ENCODE data around the gene LPO. TPM values are rescaled to one million over a fixed set of nuclear protein-coding genes. Genes with fewer than 3 reads are reported as not detected.

The LPO gene
- total RNA-seq, 1 experiment from 2014 or later = not detected

DNA sequence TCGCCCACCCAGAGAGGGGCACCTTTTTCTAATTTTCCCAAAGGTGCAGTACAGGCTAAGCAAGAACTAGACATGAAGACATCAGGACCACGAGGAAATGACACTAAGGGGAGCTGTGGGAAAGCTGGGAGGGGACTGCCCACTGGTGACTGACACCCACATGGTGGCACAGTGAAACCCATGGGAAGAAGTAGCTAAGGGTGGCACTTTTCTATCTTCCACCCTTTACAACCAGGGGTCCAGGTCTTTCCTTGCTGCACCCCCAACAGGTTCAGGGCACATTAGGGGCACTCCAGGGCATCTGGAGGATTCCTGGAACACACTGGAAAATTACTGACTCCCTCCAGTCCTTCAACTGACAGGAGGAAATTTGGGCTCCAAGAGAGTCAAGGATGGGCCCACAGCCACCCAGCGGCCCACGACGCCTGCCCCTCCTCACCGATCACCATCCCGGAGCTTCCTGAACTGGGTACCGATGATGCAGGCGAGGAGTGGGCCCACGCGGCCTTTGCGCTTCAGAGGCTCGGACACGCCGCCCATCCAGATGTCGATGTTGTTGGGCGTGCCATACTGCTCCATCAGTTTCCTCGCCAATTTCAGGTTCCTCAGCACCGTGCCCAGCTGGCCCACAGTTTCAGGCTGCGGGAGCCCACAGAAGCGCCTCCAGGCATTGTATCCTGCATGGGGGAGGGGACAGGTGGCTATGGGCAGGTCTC, 33.0 kb downstream of the LPO start:
- no peaks in the 10 kb centered on the region for H3K36me3 ChIP-seq (ENCODE audit: control insufficient read depth, insufficient read depth, low read length)
- ChIA-PET CTCF (no interaction called here), POLR2A (no interaction called here)
- H3K4me3 ChIP-seq (ENCODE audit: low read depth in 2 of 2, low read length in 2 of 2) = no peak overlapping the region
- intact Hi-C loops (cut with micrococcal nuclease; ENCODE audit: unreplicated experiment) (no loop called here), in situ Hi-C loops (cut with HindIII; ENCODE audit: low pct_unique_long_range_greater_than_20kb, low sequenced_read_pairs) (no loop called here)
- H3K9me3 ChIP-seq (ENCODE audit: control insufficient read depth, insufficient read depth, low read depth, low read length) = no peaks in the 10 kb centered on the region
- TF ChIP-seq, protein P1, sequence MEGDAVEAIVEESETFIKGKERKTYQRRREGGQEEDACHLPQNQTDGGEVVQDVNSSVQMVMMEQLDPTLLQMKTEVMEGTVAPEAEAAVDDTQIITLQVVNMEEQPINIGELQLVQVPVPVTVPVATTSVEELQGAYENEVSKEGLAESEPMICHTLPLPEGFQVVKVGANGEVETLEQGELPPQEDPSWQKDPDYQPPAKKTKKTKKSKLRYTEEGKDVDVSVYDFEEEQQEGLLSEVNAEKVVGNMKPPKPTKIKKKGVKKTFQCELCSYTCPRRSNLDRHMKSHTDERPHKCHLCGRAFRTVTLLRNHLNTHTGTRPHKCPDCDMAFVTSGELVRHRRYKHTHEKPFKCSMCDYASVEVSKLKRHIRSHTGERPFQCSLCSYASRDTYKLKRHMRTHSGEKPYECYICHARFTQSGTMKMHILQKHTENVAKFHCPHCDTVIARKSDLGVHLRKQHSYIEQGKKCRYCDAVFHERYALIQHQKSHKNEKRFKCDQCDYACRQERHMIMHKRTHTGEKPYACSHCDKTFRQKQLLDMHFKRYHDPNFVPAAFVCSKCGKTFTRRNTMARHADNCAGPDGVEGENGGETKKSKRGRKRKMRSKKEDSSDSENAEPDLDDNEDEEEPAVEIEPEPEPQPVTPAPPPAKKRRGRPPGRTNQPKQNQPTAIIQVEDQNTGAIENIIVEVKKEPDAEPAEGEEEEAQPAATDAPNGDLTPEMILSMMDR (IDR thresholded peaks at IDR 0.05) = no peak
- TF ChIP-seq POLR2AphosphoS5 (IDR thresholded peaks at IDR 0.05; ENCODE audit: low read depth, low read length) (no peak), SIN3A (IDR thresholded peaks at IDR 0.05; ENCODE audit: borderline replicate concordance, insufficient read depth, low read depth, low read length) (no peak)
- TF ChIP-seq, protein P2, sequence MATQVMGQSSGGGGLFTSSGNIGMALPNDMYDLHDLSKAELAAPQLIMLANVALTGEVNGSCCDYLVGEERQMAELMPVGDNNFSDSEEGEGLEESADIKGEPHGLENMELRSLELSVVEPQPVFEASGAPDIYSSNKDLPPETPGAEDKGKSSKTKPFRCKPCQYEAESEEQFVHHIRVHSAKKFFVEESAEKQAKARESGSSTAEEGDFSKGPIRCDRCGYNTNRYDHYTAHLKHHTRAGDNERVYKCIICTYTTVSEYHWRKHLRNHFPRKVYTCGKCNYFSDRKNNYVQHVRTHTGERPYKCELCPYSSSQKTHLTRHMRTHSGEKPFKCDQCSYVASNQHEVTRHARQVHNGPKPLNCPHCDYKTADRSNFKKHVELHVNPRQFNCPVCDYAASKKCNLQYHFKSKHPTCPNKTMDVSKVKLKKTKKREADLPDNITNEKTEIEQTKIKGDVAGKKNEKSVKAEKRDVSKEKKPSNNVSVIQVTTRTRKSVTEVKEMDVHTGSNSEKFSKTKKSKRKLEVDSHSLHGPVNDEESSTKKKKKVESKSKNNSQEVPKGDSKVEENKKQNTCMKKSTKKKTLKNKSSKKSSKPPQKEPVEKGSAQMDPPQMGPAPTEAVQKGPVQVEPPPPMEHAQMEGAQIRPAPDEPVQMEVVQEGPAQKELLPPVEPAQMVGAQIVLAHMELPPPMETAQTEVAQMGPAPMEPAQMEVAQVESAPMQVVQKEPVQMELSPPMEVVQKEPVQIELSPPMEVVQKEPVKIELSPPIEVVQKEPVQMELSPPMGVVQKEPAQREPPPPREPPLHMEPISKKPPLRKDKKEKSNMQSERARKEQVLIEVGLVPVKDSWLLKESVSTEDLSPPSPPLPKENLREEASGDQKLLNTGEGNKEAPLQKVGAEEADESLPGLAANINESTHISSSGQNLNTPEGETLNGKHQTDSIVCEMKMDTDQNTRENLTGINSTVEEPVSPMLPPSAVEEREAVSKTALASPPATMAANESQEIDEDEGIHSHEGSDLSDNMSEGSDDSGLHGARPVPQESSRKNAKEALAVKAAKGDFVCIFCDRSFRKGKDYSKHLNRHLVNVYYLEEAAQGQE (IDR thresholded peaks at IDR 0.05; ENCODE audit: insufficient read depth in 1 of 2, low read depth in 2 of 2, low read length in 1 of 2) = no peak
- no peak for DNase-seq (ENCODE audit: low read depth, low spot score)
- no peak overlapping the region for H3K27ac ChIP-seq (ENCODE audit: low read length)
- no peaks in the 10 kb centered on the region for H3K27me3 ChIP-seq (ENCODE audit: control insufficient read depth, insufficient read depth, low read length)
- no peak for ATAC-seq
- no peaks in the 10 kb centered on the region for H3K4me1 ChIP-seq (ENCODE audit: control insufficient read depth, insufficient read depth, low read length)
- no TSS peak for BruUV-seq (replicated peaks)

DNA sequence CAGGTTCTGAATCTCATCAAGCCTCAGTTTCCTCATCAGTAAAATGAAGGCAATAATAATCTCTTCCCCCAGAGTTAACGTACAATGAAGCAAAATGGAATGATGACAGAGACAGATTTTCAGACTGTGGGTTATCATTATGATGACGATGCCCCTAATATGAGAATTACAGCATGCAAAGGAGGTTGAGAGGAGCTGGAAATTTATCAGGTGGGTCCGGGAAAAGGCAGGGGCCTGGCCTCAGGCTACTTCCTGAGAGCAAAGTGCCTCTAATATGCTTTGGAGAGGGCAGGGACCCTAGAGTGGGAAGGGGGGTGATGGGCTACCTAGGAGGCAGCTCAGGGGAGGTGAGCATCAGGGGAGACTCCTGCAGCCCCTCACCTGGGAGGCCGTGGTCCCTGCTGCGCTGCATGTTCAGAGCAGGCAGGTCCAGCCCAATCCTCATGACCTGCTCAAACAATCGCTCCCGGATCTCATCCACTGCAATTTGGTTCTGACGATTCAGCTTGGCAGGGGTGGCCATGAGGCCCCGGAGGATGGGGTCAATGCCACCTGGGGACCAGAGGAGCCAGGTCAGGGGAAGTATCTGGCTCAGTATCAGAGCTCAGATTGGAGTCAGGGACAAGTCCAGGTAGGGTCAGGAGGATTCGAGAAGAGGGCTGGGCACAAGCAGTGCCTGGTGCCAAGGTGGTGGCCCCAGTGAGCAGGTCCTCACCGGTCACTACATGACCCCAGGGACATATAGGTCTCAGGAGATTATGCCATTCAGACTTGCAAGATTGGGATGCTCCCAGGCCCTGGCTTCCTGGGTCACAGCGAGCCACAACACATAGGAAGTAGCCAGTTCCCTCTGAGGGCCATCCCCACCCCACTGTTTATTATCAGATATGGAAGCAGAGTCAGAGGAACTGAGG, 34.2 kb downstream of the LPO start:
- TF ChIP-seq TCF7L2 (IDR thresholded peaks at IDR 0.05; ENCODE audit: low read depth, low read length) = no peak
- TF ChIP-seq SIN3A (IDR thresholded peaks at IDR 0.05; ENCODE audit: borderline replicate concordance, insufficient read depth, low read depth, low read length) = no peak
- TF ChIP-seq, protein P1 (IDR thresholded peaks at IDR 0.05) = no peak
- TF ChIP-seq POLR2AphosphoS5 (IDR thresholded peaks at IDR 0.05; ENCODE audit: low read depth, low read length) = no peak
- TF ChIP-seq, protein P2 (IDR thresholded peaks at IDR 0.05; ENCODE audit: insufficient read depth in 1 of 2, low read depth in 2 of 2, low read length in 1 of 2) = no peak
- Histone ChIP-seq H3K4me3 (ENCODE audit: low read depth in 2 of 2, low read length in 2 of 2) (no peak overlapping the region), H3K4me1 (ENCODE audit: control insufficient read depth, insufficient read depth, low read length) (no peaks in the 10 kb centered on the region), H3K9me3 (ENCODE audit: control insufficient read depth, insufficient read depth, low read depth, low read length) (no peaks in the 10 kb centered on the region), H3K27me3 (ENCODE audit: control insufficient read depth, insufficient read depth, low read length) (no peaks in the 10 kb centered on the region), H3K27ac (ENCODE audit: low read length) (no peak overlapping the region), H3K36me3 (ENCODE audit: control insufficient read depth, insufficient read depth, low read length) (no peaks in the 10 kb centered on the region)
- in situ Hi-C loops (cut with HindIII; ENCODE audit: low pct_unique_long_range_greater_than_20kb, low sequenced_read_pairs) = no loop called here
- ChIA-PET CTCF (no interaction called here), POLR2A (no interaction called here)
- no peak for ATAC-seq
- no TSS peak for BruUV-seq (replicated peaks)
- DNase-seq (ENCODE audit: low read depth, low spot score) = no peak
- intact Hi-C loops (cut with micrococcal nuclease; ENCODE audit: unreplicated experiment) = no loop called here

All from Panc1 (cell line).